Activated CD4-positive, CD25-positive, alpha-beta regulatory T cell treated with anti-CD3 and anti-CD28 coated beads, Interleukin-2, amount 50 U/mL, for 72 hours (primary cell): ENCODE measurements around the gene HNRNPC.
"Not testable (repeated sequence)": the region's sequence is repeated elsewhere in the genome, so short reads cannot be mapped to it uniquely, and the experiment has no call there.

Experiments
- DNase-seq: peaks from one replicate; pipeline ENCODE4 v3.0.0; 2021

The HNRNPC gene

GRCh38 chr14:21269252-21270046 is at the start of gene HNRNPC:
TSS of gene HNRNPC (minus strand) at chr14:21269442. CDS start at chr14:21234193, 35,249 bp downstream.
- DNase-seq: peak; percentile 100

DNA sequence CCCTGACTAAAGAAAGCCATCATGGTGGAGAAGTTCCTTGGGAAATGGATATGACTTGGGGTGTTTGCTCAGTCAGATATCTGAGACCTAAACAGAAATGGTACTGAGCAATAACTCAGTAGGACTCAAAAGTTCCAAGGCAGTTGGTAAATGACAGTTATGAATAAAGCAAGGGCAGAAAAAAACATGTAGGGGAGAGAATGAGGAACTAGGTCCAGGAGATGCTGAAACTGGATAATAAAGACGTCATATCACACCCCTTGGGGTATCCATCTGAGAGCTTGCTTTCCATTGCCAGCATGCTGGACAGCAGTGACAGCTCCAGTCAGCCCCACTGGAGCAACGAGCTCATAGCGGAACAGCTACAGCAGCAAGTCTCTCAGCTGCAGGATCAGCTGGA is 48.2 kb upstream of the HNRNPC start:
- no peak for DNase-seq

DNA sequence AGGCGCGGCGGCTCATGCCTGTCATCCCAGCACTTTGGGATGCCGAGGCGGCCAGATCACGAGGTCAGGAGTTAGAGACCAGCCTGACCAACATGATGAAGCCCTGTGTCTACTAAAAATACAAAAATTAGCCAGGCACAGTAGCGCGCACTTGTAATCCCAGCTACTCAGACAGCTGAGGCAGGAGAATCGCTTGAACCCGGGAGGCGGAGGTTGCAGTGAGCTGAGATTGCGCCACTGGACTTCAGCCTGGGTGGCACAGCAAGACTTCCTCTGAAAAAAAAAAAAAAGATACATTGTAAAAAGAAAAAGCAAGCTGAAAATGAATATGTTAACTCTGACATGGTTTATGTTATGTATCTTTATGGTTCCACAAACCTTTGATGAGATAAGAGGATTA is 44.3 kb upstream of the HNRNPC start:
- no peak for DNase-seq

- DNase-seq: no peak
Measured at GRCh38 chr14:21311614-21312013, 42.4 kb upstream of the HNRNPC start.

DNA sequence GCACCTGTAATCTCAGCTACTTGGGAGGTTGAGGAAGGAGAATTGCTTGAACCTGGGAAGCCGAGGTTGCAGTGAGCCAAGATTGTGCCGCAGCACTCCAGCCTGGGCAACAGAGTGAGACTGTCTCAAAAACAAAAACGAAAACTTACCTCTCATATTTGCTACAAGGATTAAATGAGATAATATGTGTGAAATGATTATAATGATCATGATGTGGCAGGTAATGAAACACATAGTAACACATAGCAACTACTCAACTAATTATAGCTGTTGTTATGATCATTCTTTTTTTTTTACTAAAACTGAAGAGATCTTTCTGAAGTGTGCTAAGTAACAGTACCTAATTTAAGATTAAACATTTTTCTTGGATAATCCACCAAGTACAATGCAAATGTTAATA is 40.7 kb upstream of the HNRNPC start:
- no peak for DNase-seq

DNA sequence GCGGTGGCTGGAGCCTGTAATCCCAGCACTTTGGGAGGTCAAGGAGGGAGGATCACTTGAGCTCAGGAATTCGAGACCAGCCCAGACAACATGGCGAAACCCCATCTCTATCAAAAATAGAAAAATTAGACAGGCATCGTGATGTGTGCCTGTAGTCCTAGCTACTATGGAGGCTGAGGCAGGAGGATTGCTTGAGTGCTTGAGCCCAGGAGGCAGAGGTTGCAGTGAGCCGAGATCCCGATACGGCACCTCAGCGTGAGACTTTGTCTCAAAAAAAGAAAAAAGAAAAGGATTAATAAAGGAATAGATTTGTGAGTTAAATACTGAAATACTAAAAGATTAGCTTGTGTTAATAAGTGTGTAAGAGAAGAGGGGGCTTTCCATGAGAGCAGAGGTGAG is 40.0 kb upstream of the HNRNPC start:
- DNase-seq: no peak

GRCh38 chr14:21308479-21309237 is 39.4 kb upstream of the HNRNPC start:
- peak; percentile 73 for DNase-seq

GRCh38 chr14:21308132-21308478 is 38.9 kb upstream of the HNRNPC start:
- DNase-seq: no peak

GRCh38 chr14:21307637-21308036 is 38.4 kb upstream of the HNRNPC start:
- no peak for DNase-seq

DNA sequence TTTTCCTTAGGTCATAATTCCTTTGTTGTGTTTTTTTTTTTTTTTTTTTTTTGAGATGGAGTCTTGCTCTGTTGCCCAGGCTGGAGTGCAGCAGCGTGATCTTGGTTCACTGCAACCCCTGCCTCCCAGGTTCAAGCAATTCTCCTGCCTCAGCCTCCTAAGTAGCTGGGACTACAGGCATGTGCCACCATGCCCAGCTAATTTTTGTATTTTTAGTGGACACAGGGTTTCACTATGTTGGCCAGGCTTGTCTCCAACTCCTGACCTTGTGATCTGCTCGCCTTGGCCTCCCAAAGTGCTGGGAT is 33.5 kb upstream of the HNRNPC start:
- DNase-seq: not testable (repeated sequence)

DNA sequence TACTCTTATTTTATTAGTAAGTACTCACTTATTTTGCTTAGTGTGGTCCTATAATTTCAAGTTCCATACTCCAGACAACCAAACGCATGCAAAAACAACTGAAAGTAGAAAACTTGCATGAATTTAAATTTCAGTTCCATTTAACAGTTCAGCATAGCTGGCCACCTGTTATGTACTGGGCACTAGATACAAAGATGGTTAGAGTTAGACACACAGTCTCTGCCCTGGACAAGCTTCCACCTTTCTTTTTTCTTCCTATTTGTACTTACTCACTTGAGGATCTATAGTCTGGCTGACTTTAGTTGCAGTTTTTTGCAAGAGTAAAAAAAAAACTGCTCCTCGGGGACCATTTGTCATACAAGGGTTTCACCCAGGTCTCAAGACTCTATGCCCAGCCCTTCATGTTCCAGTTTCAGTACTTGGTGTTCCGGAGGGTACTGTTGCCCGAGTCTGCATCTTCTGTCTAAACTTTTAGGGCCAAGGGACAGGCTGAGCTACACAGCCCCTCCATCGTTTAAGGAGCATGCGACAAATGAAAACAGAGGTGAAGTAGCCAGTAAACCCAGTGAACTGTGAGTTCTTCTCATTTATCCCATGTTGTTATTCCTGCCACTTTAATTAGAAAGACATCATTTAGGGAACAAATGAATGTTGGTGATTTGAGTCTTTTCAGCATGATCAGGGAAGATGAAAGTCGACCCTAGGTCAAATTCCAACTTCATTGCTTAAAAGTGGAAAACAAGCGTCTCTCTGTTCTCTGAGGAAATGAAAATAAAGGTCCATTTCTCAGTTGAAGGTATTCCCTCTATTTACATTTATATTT is 33.0 kb upstream of the HNRNPC start:
- DNase-seq: no peak

DNA sequence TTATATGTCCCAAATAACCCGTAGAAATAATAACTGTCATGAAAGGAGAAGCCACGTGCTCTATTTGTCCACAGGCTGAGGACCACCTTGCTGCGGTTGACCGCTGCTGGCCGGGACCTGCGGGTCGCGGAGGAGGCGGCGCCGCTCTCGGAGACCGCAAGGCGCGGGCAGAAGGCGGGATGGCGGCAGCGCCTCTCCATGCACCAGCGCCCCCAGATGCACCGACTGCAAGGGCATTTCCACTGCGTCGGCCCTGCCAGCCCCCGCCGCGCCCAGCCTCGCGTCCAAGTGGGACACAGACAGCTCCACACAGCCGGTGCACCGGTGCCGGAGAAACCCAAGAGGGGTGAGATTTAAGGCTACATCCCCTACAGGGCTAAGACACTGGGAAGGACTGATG is 31.6 kb upstream of the HNRNPC start:
- DNase-seq: no peak

DNA sequence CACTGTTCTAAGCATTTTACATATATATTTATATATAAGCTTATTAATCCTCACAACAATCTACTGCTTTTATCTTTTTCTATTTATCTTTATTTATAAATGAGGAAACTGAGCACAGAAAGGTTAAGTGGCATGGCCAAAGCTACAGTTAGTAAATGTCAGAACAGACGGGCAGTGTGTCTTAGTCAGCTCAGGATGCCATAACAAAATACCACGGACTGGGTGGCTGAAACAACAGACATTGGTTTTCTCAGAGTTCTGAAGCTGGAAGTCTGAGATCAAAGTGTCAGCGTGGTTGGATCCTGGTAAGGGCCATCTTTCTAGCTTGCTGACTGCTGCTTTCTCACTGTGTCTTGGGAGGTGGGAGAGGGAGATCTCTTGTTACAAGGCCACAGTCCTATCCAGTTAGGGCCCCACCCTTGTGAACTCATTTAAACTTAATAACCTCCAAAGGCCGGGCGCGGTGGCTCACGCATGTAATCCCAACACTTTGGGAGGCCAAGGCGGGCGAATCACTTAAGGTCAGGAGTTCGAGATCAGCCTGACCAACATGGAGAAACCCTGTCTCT is 30.4 kb upstream of the HNRNPC start:
- DNase-seq: no peak

DNA sequence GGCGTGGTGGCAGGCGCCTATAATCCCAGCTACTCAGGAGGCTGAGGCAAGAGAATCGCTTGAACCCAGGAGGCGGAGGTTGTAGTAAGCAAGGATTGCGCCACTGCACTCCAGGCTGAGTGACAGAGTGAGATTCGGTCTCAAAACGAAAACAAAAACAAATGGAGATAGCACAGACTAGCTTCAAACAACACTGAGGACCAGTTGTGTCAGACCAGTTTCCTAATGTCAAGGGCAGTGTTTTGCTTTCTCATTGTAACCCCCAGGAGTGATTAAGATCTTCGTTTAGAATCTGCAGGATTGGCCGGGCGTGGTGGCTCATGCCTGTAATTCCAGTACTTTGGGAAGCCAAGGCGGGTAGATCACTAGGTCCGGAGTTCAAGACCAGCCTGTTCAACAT is 29.1 kb upstream of the HNRNPC start:
- no peak for DNase-seq

- not testable (repeated sequence) for DNase-seq
Measured at GRCh38 chr14:21294026-21294425, 24.8 kb upstream of the HNRNPC start.

GRCh38 chr14:21287168-21287567 is 17.9 kb upstream of the HNRNPC start:
- no peak for DNase-seq

DNA sequence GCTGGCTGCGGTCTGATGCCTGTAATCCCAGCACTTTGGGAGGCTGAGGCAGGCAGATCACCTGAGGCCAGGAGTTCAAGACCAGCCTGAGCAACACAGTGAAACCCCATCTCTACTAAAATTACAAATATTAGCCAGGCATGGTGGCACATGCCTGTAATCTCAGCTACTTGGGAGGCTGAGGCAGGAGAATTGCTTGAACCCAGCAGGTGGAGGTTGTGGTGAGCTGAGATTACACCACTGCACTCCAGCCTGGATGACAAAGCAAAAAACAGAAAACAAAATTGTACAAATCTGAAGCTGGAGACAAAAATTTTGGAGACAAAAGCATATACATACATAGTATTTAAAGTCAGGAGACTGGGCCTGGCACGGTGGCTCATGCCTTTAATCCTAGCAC is 17.3 kb upstream of the HNRNPC start:
- DNase-seq: not testable (repeated sequence)

- DNase-seq: not testable (repeated sequence)
Measured at GRCh38 chr14:21281917-21282316, 12.7 kb upstream of the HNRNPC start.

DNA sequence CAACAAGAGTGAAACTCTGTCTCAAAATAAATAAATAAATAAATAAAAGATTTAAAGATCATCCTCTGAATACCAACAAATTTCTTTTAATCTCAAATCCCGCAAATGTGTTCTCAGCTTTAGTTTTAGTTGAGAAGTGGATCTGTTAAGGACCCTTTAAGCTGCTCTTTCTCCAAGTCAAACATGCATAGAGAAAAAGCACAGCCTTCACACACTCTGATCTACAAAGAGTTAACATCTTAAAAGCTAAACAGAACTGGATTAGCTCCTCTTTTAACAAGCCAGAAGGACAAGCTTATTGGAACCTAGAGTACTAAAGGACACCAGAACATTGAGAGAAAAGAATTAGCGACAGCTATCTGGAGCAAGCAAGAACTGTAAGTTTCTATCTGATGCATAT is 10.5 kb upstream of the HNRNPC start, which contains the start of gene RPGRIP1:
Gene RPGRIP1 (plus strand): TSS at position 301 of the 400 bp plus-strand sequence. CDS start 7,894 bp downstream, outside the sequence.
- no peak for DNase-seq

DNA sequence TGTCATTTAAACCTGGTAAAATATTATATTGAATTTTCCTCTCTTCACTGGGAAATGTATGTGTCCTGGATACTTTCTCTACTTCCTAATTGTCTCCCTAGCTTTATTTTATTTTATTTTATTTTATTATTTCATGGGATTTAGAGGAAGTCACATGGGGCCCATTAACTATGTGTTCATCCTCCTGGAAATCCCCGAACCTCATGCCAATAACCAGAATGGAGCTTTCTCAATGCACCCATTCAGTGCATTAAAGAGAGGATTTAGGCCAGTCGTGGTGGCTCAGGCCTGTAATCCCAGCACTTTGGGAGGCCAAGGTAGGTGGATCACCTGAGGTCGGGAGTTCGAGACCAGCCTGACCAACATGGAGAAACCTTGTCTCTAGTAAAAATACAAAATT is 9.4 kb upstream of the HNRNPC start:
- no peak for DNase-seq

- DNase-seq: no peak
Measured at GRCh38 chr14:21275261-21275858, 6.1 kb upstream of the HNRNPC start.

GRCh38 chr14:21272661-21273060 is 3.4 kb upstream of the HNRNPC start:
- not testable (repeated sequence) for DNase-seq
